ENCODE measurements around the gene ATG7. TPM values are rescaled to one million over a fixed set of nuclear protein-coding genes. Genes with fewer than 3 reads are reported as not detected.

ATG7 gene
- total RNA-seq, 1 donor, result 97.9 TPM

DNA sequence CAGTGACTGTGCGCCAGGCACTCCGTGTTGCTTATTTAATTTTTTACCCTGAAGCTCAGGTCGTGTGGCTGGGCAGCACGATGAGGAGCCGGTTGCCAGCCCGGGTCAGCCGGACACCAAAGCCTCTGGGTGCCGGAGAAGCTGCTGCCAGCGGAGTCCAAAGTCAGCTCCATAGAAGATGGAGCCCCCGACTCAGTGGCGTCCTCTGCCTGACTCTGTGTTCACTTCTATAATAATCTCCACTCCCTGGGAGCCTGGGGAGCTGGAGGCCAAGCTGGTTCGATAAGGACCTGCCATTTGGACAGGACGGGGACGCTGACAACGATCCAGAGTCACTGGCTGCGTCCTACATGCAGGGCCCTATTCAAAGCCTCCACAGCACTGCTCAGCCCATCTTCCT is 292.9 kb downstream of the ATG7 start:
- no peak for DNase-seq (ENCODE audit: low read depth)
- TF ChIP-seq, protein P1, sequence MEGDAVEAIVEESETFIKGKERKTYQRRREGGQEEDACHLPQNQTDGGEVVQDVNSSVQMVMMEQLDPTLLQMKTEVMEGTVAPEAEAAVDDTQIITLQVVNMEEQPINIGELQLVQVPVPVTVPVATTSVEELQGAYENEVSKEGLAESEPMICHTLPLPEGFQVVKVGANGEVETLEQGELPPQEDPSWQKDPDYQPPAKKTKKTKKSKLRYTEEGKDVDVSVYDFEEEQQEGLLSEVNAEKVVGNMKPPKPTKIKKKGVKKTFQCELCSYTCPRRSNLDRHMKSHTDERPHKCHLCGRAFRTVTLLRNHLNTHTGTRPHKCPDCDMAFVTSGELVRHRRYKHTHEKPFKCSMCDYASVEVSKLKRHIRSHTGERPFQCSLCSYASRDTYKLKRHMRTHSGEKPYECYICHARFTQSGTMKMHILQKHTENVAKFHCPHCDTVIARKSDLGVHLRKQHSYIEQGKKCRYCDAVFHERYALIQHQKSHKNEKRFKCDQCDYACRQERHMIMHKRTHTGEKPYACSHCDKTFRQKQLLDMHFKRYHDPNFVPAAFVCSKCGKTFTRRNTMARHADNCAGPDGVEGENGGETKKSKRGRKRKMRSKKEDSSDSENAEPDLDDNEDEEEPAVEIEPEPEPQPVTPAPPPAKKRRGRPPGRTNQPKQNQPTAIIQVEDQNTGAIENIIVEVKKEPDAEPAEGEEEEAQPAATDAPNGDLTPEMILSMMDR (IDR thresholded peaks at IDR 0.05; ENCODE audit: insufficient read depth, low read length), result no peak

GRCh38 chr3:11565492-11565891 is 293.3 kb downstream of the ATG7 start:
- DNase-seq (ENCODE audit: low read depth), result no peak
- no peak overlapping the region for H3K4me3 ChIP-seq (ENCODE audit: low read depth, low read length)
- TF ChIP-seq, protein P1 (IDR thresholded peaks at IDR 0.05; ENCODE audit: insufficient read depth, low read length), result no peak

More for the DNA sequence above, 292.9 kb downstream of the ATG7 start:
- no peak overlapping the region for H3K4me3 ChIP-seq (ENCODE audit: low read depth, low read length)

DNA sequence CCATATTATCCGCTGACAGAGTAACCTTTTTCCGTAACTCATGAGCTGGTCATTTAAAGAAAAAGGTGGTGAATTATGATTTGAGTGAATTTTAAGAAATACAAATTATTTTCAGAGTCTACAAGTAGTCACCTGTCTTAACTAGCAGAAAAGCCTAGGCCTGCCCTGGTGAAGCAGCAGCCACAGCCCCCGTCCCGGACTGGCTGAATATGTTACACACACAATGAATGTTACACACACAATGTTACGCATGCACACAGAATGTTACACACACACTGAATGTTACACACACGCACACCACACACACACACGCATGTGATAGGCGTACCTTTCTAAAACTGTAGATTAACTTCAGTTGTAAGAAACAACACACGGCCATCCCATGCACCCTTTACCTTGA is 293.7 kb downstream of the ATG7 start:
- H3K4me3 ChIP-seq (ENCODE audit: low read depth, low read length), result no peak overlapping the region
- DNase-seq (ENCODE audit: low read depth), result no peak
- TF ChIP-seq, protein P1 (IDR thresholded peaks at IDR 0.05; ENCODE audit: insufficient read depth, low read length), result no peak

- DNase-seq (ENCODE audit: low read depth), result no peak
These were observed 294.3 kb downstream of the ATG7 start for GRCh38 chr3:11566478-11566877.

DNA sequence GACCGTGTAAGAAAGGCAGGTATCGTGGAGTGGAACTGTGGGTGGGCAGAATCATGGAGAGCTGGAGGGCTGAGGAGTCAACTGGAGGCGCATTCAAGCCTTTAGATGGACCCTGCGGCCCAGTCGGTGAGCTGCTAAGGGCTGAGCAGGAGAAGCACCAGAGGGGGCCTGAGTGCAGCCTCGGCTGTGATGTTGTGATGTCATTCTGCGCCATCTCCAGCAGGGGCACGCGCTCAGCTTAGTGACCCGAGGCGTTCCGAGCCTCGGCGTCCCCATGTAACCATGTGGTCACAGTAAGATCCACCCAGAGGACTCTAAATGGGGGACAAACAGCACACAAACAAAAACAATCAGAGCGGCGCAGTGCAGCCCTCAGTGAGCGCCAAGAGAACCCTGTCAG is 294.7 kb downstream of the ATG7 start:
- no peak for DNase-seq (ENCODE audit: low read depth)
- no peak overlapping the region for H3K4me3 ChIP-seq (ENCODE audit: low read depth, low read length)
- TF ChIP-seq, protein P1 (IDR thresholded peaks at IDR 0.05; ENCODE audit: insufficient read depth, low read length), result no peak

More at GRCh38 chr3:11566478-11566877, 294.3 kb downstream of the ATG7 start:
- TF ChIP-seq, protein P1 (IDR thresholded peaks at IDR 0.05; ENCODE audit: insufficient read depth, low read length), result no peak
- no peak overlapping the region for H3K4me3 ChIP-seq (ENCODE audit: low read depth, low read length)

DNA sequence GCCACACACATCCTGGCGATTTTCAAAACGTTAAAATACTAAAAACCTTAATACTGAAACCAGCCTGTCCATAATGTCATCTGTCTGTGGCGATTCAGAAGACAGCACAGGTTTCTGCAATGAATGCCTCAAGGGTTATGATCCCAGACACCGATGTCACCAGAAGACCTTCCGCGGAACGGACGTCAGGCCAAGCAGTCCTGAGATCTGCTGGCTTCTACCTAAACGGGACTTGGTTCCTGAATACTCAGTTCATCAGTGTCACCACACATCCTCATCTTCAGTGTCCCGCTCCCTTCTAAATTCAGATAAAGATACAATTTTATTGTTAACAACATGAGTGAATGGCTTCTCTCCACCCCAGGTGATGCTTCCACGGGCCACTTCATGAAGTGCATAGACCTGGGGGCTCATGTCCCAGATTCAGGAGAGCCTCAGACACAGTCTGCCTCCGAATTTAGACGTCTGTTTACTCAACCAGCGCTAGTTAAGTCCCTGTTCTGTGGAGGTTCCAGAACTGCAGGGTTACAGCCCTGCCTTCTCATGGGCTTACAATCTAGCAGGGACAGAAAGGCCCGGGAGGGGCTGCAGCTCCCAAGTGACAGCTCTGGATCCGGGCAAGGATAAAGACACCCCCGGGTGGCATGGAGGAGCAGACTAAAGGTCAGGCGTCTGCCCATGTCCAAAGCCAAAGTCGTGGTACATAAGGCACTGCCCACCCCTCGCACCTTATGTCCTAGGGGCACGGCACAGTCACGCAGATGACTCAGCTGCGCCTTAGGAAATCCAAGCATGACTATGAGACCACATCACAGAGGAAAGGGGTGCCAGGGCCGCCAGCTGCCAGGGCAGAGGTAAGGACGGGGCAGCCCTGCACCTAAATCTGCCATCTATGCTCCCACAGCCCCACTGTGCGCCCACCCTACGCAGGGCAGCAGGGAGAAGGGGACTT is 295.6 kb downstream of the ATG7 start:
- TF ChIP-seq, protein P1 (IDR thresholded peaks at IDR 0.05; ENCODE audit: insufficient read depth, low read length), result no peak
- peak; percentile 83 for DNase-seq (ENCODE audit: low read depth)
- H3K4me3 ChIP-seq (ENCODE audit: low read depth, low read length), result peak overlapping the region; percentile 51
